Tibial nerve (tissue), 4 donors: Measurements from ENCODE around the gene C3. TPM values are rescaled to one million over a fixed set of nuclear protein-coding genes. Genes with fewer than 3 reads are reported as not detected.
A peak's percentile ranks its signal among the peaks of the same experiment; 100 is the strongest.

ENCODE experiments used
- DNase-seq, 2 donors: peaks; one replicate each; pipeline ENCODE4 v3.0.0-alpha.2; 2019; ENCODE audit warnings: low spot score in 2 of 2
- H3K27ac ChIP-seq, 4 donors: fragments of 200-600 bp; sonication (generic) in 3 of 4; one replicate each; pipeline ENCODE4 v1.5.1; 2017 to 2019; ENCODE audit warnings: mild to moderate bottlenecking in 1 of 4
- H3K27me3 ChIP-seq, 2 donors: fragments of 200-600 bp; sonication (generic) in 1 of 2; one replicate each; pipeline versions ENCODE4 v1.5.1 to v1.6.0; 2017 to 2019
- H3K36me3 ChIP-seq, 3 donors: fragments of 200-600 bp; sonication (generic); one replicate each; pipeline ENCODE4 v1.5.1; 2018 to 2019
- H3K4me1 ChIP-seq, 4 donors: fragments of 200-600 bp; sonication (generic) in 3 of 4; one replicate each; pipeline ENCODE4 v1.5.1; 2017 to 2019
- H3K4me3 ChIP-seq, 4 donors: fragments of 200-600 bp; sonication (generic) in 3 of 4; one replicate each; pipeline ENCODE4 v1.5.1; 2017 to 2019; ENCODE audit warnings: mild to moderate bottlenecking in 1 of 4, moderate library complexity in 1 of 4
- H3K9me3 ChIP-seq, 4 donors: fragments of 200-600 bp; sonication (generic) in 3 of 4; one replicate each; pipeline ENCODE4 v1.5.1; 2017 to 2019
- CTCF ChIP-seq, 5 experiments: fragments of 200-600 bp in 3 of 5; fragments of 450-650 bp in 2 of 5; sonication (generic) in 3 of 5; IDR thresholded peaks; one replicate each; pipeline ENCODE4 v1.5.1; 2016 to 2019; ENCODE audit warnings: antibody characterized with exemption in 5 of 5, mild to moderate bottlenecking in 3 of 5, moderate library complexity in 2 of 5
- EP300 ChIP-seq, 2 donors: sonication (generic); formaldehyde crosslinking; IDR thresholded peaks; one replicate each; pipeline ENCODE4 v1.6.1; 2017; ENCODE audit warnings: antibody characterized with exemption in 2 of 2, mild to moderate bottlenecking in 1 of 2
- POLR2A ChIP-seq, 2 donors: fragments of 450-650 bp; IDR thresholded peaks; one replicate each; pipeline ENCODE4 v1.6.1; 2017; ENCODE audit warnings: antibody characterized with exemption in 2 of 2, mild to moderate bottlenecking in 2 of 2, moderate library complexity in 2 of 2
- WGBS, 2 donors: methylation state at CpG; one replicate each; pipeline ENCODE4 v1.1.5; 2018; 5-methylcytosine and 5-hydroxymethylcytosine counted together
- total RNA-seq, 4 donors: library from RNA; depleted of rRNA; stranded (reverse); fragments of >200 nt; gene quantifications; one replicate each; pipeline ENCODE4 v1.1.0, GENCODE V29; 2016

C3 gene
- total RNA-seq, 4 donors from 2014 or later, result 256 to 1,128 (median 733) TPM

- no peaks in the 10 kb centered on the region for H3K27me3 ChIP-seq
- peaks cover 0 to 56% (median 0%) of the 10 kb centered on the region in 3 donors for H3K36me3 ChIP-seq
- DNase-seq, result no peak
- peak overlapping the region in 1 of 4 donors; percentile 37 for H3K4me3 ChIP-seq
- TF ChIP-seq CTCF (IDR thresholded peaks at IDR 0.05) (no peak), EP300 (IDR thresholded peaks at IDR 0.05) (no peak), POLR2A (IDR thresholded peaks at IDR 0.05) (no peak)
- H3K4me1 ChIP-seq, result peaks cover 0 to 44% (median 13%) of the 10 kb centered on the region in 4 donors
- no peaks in the 10 kb centered on the region for H3K9me3 ChIP-seq
- peak overlapping the region in 3 of 4 donors; percentile 48 to 71 (median 58) for H3K27ac ChIP-seq
- WGBS, 2 donors, result 80 to 84% methylated on average over 16 to 30 of the region's 30 CpGs
These were observed 10.7 kb upstream of the C3 start for GRCh38 chr19:6730941-6731670.

GRCh38 chr19:6730153-6730804 is 9.8 kb upstream of the C3 start:
- peak; percentile 81 to 86 for DNase-seq
- Histone ChIP-seq H3K4me1 (peaks cover 0 to 37% (median 5%) of the 10 kb centered on the region in 4 donors), H3K36me3 (peaks cover 0 to 53% (median 0%) of the 10 kb centered on the region in 3 donors)

GRCh38 chr19:6729573-6730152 is 9.2 kb upstream of the C3 start:
- Histone ChIP-seq H3K27me3 (no peaks in the 10 kb centered on the region), H3K36me3 (peaks cover 0 to 48% (median 0%) of the 10 kb centered on the region in 3 donors), H3K4me1 (peaks cover 0 to 40% (median 3%) of the 10 kb centered on the region in 4 donors), H3K27ac (peak overlapping the region in 3 of 4 donors; percentile 48 to 73 (median 71)), H3K4me3 (peak overlapping the region in 2 of 4 donors; percentile 27 to 37), H3K9me3 (no peaks in the 10 kb centered on the region)
- no peak for DNase-seq
- no peak for TF ChIP-seq CTCF (IDR thresholded peaks at IDR 0.05)
- no peak for TF ChIP-seq EP300 (IDR thresholded peaks at IDR 0.05)
- no peak for TF ChIP-seq POLR2A (IDR thresholded peaks at IDR 0.05)
- 85 to 91% methylated on average over 23 of the region's 23 CpGs for WGBS, 2 donors

More at GRCh38 chr19:6730153-6730804, 9.8 kb upstream of the C3 start:
- Histone ChIP-seq H3K4me3 (peak overlapping the region in 2 of 4 donors; percentile 27 to 37), H3K27me3 (no peaks in the 10 kb centered on the region), H3K27ac (peak overlapping the region in 3 of 4 donors; percentile 48 to 73 (median 71)), H3K9me3 (no peaks in the 10 kb centered on the region)
- WGBS, 2 donors, result 51 to 61% methylated on average over 27 of the region's 27 CpGs
- TF ChIP-seq POLR2A (IDR thresholded peaks at IDR 0.05), result no peak

- H3K4me1 ChIP-seq, result peaks cover 0 to 48% (median 3%) of the 10 kb centered on the region in 4 donors
- 23 to 27% methylated on average over 8 of the region's 8 CpGs for WGBS, 2 donors
- no peak for TF ChIP-seq POLR2A (IDR thresholded peaks at IDR 0.05)
- peak in 1 of 2 donors; percentile 41 for TF ChIP-seq EP300 (IDR thresholded peaks at IDR 0.05)
- no peak for TF ChIP-seq CTCF (IDR thresholded peaks at IDR 0.05)
- H3K4me3 ChIP-seq, result no peak overlapping the region
- H3K9me3 ChIP-seq, result no peaks in the 10 kb centered on the region
- H3K27me3 ChIP-seq, result no peaks in the 10 kb centered on the region
- H3K27ac ChIP-seq, result peak overlapping the region in 1 of 4 donors; percentile 17
- H3K36me3 ChIP-seq, result peaks cover 0 to 35% (median 0%) of the 10 kb centered on the region in 3 donors
- DNase-seq, result no peak
These were observed 7.9 kb upstream of the C3 start for GRCh38 chr19:6728346-6728745.

GRCh38 chr19:6725513-6726231 is 5.2 kb upstream of the C3 start:
- DNase-seq, result no peak
- Histone ChIP-seq H3K9me3 (no peaks in the 10 kb centered on the region), H3K36me3 (peaks cover 0 to 8% (median 0%) of the 10 kb centered on the region in 3 donors), H3K27ac (no peak overlapping the region), H3K4me1 (peaks cover 0 to 66% (median 13%) of the 10 kb centered on the region in 4 donors), H3K4me3 (no peak overlapping the region), H3K27me3 (no peaks in the 10 kb centered on the region)
- 83 to 86% methylated on average over 16 of the region's 16 CpGs for WGBS, 2 donors
- TF ChIP-seq EP300 (IDR thresholded peaks at IDR 0.05), result no peak
- TF ChIP-seq CTCF (IDR thresholded peaks at IDR 0.05), result no peak
- TF ChIP-seq POLR2A (IDR thresholded peaks at IDR 0.05), result no peak
